ENCODE results near the gene TMCO5A. TPM values are rescaled to one million over a fixed set of nuclear protein-coding genes. Genes with fewer than 3 reads are reported as not detected.

The TMCO5A gene
- total RNA-seq, 1 donor from 2014 or later: not detected

DNA sequence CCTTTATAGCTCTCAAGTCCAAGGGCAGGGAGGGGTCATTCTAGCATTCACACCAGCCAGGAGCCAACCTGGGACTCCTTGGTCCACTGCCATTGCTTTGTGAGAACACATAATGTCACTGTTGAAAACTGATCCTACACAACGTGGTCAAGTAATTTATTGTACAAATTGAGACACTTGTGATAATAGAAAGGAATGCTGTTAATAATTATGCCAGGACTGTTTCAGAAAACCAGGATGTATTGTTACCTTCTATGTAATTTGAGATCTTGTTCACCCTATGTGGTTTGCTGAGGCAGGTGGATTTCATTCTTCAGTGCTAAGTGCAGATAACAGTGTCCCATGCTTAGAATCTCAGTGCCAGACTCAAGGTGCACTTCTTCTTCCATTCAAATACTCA, 33.3 kb downstream of the TMCO5A start:
- Mint-ChIP-seq H3K36me3 (ENCODE audit: unreplicated experiment) (no peaks in the 10 kb centered on the region), H3K27ac (ENCODE audit: unreplicated experiment) (no peak overlapping the region), H3K4me1 (ENCODE audit: unreplicated experiment) (no peaks in the 10 kb centered on the region), H3K4me3 (ENCODE audit: unreplicated experiment) (no peak overlapping the region), H3K27me3 (ENCODE audit: unreplicated experiment) (peaks cover 57% of the 10 kb centered on the region), H3K9me3 (ENCODE audit: unreplicated experiment) (peaks cover 4% of the 10 kb centered on the region)
- TF ChIP-seq CTCF (IDR thresholded peaks at IDR 0.05): no peak
- no peak for DNase-seq (ENCODE audit: extremely low spot score, unreplicated experiment)

DNA sequence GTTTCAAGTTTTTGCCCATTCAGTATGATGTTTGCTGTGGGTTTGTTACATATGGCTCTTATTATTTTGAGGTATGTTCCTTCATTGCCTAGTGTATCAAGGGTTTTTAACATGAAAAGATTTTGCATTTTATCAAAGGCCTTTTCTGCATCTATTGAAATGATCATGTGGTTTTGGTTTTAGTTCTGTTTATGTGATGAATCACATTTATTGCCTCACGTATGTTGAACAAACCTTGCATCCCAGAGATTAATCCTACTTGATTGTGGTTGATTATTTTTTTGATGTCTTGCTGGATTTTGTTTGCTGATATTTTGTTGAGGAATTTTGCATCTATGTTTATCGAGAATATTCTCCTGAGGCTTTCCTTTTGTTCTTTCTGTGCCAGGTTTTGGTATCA, 39.4 kb downstream of the TMCO5A start:
- no peak overlapping the region for H3K27ac Mint-ChIP-seq (ENCODE audit: unreplicated experiment)
- H3K4me3 Mint-ChIP-seq (ENCODE audit: unreplicated experiment): no peak overlapping the region
- H3K9me3 Mint-ChIP-seq (ENCODE audit: unreplicated experiment): peaks cover 10% of the 10 kb centered on the region
- no peaks in the 10 kb centered on the region for H3K36me3 Mint-ChIP-seq (ENCODE audit: unreplicated experiment)
- no peak for DNase-seq (ENCODE audit: extremely low spot score, unreplicated experiment)
- no peaks in the 10 kb centered on the region for H3K4me1 Mint-ChIP-seq (ENCODE audit: unreplicated experiment)
- peaks cover 56% of the 10 kb centered on the region for H3K27me3 Mint-ChIP-seq (ENCODE audit: unreplicated experiment)
- no peak for TF ChIP-seq CTCF (IDR thresholded peaks at IDR 0.05)

GRCh38 chr15:37978231-37978630, 43.8 kb downstream of the TMCO5A start:
- Mint-ChIP-seq H3K36me3 (ENCODE audit: unreplicated experiment) (no peaks in the 10 kb centered on the region), H3K4me3 (ENCODE audit: unreplicated experiment) (no peak overlapping the region), H3K4me1 (ENCODE audit: unreplicated experiment) (no peaks in the 10 kb centered on the region), H3K27ac (ENCODE audit: unreplicated experiment) (no peak overlapping the region), H3K27me3 (ENCODE audit: unreplicated experiment) (peaks cover 41% of the 10 kb centered on the region), H3K9me3 (ENCODE audit: unreplicated experiment) (peaks cover 5% of the 10 kb centered on the region)
- no peak for DNase-seq (ENCODE audit: extremely low spot score, unreplicated experiment)
- no peak for TF ChIP-seq CTCF (IDR thresholded peaks at IDR 0.05)

- no peak overlapping the region for H3K4me3 Mint-ChIP-seq (ENCODE audit: unreplicated experiment)
- H3K27ac Mint-ChIP-seq (ENCODE audit: unreplicated experiment): no peak overlapping the region
- no peak for TF ChIP-seq CTCF (IDR thresholded peaks at IDR 0.05)
- no peaks in the 10 kb centered on the region for H3K4me1 Mint-ChIP-seq (ENCODE audit: unreplicated experiment)
- no peak for DNase-seq (ENCODE audit: extremely low spot score, unreplicated experiment)
- H3K27me3 Mint-ChIP-seq (ENCODE audit: unreplicated experiment): peaks cover 33% of the 10 kb centered on the region
- no peaks in the 10 kb centered on the region for H3K36me3 Mint-ChIP-seq (ENCODE audit: unreplicated experiment)
- no peaks in the 10 kb centered on the region for H3K9me3 Mint-ChIP-seq (ENCODE audit: unreplicated experiment)
Observed at GRCh38 chr15:37979671-37980409, 45.4 kb downstream of the TMCO5A start.

GRCh38 chr15:37981201-37981600, 46.8 kb downstream of the TMCO5A start:
- peaks cover 29% of the 10 kb centered on the region for H3K27me3 Mint-ChIP-seq (ENCODE audit: unreplicated experiment)
- H3K36me3 Mint-ChIP-seq (ENCODE audit: unreplicated experiment): no peaks in the 10 kb centered on the region
- no peak for DNase-seq (ENCODE audit: extremely low spot score, unreplicated experiment)
- no peak overlapping the region for H3K4me3 Mint-ChIP-seq (ENCODE audit: unreplicated experiment)
- H3K9me3 Mint-ChIP-seq (ENCODE audit: unreplicated experiment): no peaks in the 10 kb centered on the region
- H3K4me1 Mint-ChIP-seq (ENCODE audit: unreplicated experiment): no peaks in the 10 kb centered on the region
- H3K27ac Mint-ChIP-seq (ENCODE audit: unreplicated experiment): no peak overlapping the region
- no peak for TF ChIP-seq CTCF (IDR thresholded peaks at IDR 0.05)
